OCI-LY3 (cell line): ENCODE results near the gene LUZP2.

ENCODE experiments used
- CTCF ChIP-seq: fragments of 200-600, 300-600 bp; sonication (generic); IDR thresholded peaks from 2 replicates; pipeline ENCODE4 v1.5.1; 2014; ENCODE audit warnings: antibody characterized with exemption, low read length, low read depth
- EZH2phosphoT487 ChIP-seq: fragments of 200-600 bp; shearing (Covaris generic); IDR thresholded peaks from 2 replicates; pipeline ENCODE4 v1.6.1; 2018; ENCODE audit warnings: antibody characterized with exemption, mixed run types, low read depth

- TF ChIP-seq CTCF (no peak), EZH2phosphoT487 (no peak)
These were observed 297.2 kb downstream of the LUZP2 start for GRCh38 chr11:24794064-24794463.
